Daoy (cell line): ENCODE data around the gene DNAH1. TPM values are rescaled to one million over a fixed set of nuclear protein-coding genes. Genes with fewer than 3 reads are reported as not detected.

ENCODE experiments used
- DNase-seq: peaks from one replicate; pipeline ENCODE4 v3.0.0-alpha.2; 2015; ENCODE audit warnings: low read depth
- total RNA-seq: library from RNA; depleted of rRNA; stranded (reverse); fragments of >200 nt; shearing (Covaris generic); gene quantifications from 2 replicates; pipeline ENCODE4 v1.2.3, GENCODE V29; 2014

Gene DNAH1
- total RNA-seq, 1 experiment from 2014 or later, result 0.74 TPM

DNA sequence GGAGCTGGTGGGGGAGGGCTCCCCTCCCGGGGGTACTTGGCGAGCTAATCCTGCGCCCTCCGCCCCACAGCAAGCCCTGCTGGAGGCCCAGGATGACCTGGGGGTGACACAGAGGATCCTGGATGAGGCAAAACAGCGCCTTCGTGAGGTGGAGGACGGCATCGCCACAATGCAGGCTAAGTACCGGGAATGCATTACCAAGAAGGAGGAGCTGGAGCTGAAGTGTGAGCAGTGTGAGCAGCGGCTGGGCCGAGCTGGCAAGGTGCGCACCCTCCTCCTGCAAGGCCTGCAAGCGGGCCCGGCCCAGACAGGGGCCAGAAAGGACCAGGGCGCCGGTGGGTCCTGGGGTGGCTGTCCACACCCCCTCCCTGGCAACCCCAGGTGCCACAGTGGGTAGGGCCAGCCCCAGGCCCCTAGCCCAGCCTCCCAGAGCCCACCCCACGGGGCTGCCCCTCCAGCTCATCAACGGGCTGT is 72.3 kb downstream of the DNAH1 start:
- no peak for DNase-seq

DNA sequence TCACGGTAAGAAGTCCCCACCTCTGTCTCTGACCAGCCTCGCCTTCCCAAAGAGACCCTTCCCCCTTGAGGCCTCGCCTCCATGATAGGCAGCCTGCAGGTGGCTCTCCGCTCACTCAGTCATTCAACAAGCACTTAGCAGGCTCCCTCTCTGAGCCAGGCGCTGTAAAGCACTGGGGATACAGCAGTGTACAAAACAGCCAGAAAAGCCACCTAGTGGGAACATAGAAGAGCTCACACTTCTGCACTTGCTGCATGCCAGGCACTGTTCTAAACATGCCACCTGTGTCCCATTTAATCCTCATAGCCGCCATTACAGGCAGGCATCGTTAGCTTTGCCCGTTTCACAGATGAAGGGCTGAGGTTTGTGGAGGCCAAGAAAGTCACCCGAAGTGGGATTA is 72.8 kb downstream of the DNAH1 start:
- DNase-seq, result no peak

DNA sequence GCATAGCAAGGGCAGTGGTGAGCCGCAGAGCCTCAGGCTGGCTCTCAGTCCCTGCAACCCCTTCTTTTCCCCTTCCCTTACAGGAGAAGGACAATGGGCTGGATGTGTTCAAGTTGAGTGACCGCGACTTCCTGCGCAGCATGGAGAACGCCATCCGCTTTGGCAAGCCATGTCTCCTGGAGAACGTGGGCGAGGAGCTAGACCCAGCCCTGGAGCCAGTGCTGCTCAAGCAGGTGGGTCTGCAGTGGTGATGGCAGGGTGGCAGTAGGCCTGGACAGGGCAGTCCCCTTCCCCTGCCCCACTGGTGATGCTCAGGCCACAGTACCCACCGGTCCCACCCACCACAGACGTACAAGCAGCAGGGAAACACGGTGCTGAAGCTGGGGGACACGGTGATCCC is 75.0 kb downstream of the DNAH1 start:
- DNase-seq, result no peak

DNA sequence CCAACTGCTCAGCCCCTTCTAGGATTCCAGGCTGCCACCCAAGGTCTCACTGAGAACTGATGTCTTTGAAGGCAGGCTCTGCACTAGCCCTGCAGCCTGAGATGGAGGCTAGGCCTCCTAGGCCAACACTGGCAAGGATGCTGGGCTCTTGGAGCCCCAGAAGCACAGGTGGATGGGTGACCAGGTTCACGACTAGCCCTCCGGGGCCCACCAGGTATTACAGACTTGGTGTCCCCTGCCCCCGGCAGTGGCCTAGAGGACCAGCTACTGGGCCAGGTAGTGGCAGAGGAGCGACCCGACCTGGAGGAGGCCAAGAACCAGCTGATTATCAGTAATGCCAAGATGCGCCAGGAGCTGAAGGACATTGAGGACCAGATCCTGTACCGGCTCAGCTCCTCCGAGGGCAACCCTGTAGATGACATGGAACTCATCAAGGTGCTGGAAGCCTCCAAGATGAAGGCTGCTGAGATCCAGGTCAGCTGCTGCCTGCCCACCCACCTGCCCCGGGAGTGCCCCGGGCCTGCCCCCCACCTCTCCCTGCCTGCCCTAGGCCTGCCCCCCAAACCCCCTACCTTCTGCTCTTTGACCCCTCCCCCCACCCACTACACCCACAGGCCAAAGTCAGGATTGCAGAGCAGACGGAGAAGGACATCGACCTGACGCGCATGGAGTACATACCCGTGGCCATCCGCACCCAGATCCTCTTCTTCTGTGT is 76.3 kb downstream of the DNAH1 start:
- DNase-seq, result no peak

DNA sequence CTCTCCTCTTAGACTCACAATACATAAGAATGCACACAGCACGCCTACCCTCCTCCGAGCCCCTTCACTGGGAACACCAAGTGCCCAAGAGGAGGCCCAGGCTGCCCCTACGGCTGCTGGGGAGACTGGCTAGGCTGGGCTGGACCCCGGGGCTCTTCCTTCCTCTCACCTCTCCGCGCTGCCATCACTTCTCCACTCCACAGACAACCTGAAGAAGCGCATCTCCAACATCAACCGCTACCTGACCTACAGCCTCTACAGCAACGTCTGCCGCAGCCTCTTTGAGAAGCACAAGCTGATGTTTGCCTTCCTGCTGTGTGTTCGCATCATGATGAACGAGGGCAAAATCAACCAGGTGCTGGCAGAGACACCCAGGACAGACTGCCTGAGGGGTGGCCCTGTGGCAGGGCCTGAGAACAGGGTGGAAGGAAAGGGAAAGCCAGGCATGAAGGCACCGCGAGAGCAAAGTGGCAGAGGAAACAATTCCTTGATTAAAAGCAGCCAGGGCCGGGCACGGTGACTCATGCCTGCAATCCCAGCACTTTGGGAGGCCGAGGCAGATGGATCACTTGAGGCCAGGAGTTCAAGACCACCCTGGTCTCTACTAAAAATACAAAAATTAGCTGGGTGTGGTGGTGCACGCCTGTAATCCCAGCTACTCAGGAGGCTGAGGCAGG is 77.2 kb downstream of the DNAH1 start:
- DNase-seq, result no peak

DNA sequence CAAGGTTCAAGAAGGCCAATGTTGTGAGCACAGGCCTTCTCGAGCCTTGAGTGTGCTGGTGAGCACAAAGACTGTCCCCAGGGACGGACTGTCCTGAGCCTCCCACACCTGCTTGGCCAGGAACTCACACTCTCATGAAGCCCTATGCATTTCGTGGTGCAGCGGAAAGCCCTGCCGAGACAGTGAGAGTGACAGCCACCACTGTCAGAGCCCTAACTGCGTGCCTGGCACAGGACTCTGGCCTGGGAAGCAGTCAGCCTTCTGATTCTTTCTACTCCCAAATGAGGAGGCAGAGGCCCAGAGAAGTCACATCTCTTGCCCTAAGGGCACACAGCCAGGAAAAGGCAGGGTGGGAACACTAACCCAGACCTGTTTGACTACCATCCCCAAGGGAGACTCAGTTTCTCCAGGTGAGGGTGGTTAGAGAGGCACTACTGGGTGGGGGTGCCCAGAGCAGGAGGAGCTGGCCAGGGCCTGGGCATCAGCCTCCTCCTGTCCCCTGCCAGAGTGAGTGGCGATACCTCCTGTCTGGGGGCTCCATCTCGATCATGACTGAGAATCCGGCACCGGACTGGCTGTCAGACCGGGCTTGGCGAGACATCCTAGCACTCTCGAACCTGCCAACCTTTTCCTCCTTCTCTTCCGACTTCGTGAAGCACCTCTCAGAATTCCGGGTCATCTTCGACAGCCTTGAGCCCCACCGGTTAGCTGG is 78.0 kb downstream of the DNAH1 start:
- no peak for DNase-seq

DNA sequence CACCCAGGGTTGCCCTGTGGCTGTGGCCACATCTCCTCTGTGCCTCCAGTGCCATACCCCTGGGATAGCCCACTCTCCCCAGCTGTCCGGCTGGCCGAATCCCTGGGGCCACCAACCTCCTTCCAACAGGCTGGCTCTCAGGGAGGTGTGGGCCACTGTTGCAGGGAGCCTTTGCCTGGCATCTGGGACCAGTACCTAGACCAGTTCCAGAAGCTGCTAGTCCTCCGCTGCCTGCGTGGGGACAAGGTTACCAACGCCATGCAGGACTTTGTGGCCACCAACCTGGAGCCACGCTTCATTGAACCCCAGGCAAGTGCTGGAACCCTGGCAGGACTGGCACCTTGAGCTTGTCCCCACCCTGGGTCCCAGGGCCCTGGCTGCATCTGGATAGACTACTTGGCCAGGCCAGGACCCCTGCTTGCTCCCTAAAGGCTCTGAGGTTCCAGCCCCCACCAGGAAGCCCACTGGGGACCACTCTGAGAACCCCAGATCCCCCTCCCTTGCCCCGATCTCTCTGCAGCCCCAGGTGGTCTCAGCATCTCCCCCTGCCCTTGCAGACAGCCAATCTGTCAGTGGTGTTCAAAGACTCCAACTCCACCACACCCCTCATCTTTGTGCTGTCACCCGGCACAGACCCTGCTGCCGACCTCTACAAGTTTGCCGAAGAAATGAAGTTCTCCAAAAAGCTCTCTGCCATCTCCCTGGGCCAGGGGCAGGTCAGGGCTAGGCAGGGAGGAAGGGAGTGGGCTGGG is 78.8 kb downstream of the DNAH1 start:
- DNase-seq, result no peak

DNA sequence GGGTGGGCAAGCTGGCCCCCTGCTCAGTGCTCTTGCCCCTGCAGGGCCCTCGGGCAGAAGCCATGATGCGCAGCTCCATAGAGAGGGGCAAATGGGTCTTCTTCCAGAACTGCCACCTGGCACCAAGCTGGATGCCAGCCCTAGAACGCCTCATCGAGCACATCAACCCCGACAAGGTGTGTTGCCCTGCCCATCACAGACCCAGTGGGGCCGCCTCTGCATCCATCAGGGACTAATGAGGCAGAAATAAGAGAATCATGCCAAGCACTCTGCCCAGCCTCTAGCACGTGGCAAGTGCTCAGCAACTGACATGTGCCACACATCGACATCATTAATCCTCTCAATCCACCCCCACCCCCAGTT is 79.4 kb downstream of the DNAH1 start:
- no peak for DNase-seq

DNA sequence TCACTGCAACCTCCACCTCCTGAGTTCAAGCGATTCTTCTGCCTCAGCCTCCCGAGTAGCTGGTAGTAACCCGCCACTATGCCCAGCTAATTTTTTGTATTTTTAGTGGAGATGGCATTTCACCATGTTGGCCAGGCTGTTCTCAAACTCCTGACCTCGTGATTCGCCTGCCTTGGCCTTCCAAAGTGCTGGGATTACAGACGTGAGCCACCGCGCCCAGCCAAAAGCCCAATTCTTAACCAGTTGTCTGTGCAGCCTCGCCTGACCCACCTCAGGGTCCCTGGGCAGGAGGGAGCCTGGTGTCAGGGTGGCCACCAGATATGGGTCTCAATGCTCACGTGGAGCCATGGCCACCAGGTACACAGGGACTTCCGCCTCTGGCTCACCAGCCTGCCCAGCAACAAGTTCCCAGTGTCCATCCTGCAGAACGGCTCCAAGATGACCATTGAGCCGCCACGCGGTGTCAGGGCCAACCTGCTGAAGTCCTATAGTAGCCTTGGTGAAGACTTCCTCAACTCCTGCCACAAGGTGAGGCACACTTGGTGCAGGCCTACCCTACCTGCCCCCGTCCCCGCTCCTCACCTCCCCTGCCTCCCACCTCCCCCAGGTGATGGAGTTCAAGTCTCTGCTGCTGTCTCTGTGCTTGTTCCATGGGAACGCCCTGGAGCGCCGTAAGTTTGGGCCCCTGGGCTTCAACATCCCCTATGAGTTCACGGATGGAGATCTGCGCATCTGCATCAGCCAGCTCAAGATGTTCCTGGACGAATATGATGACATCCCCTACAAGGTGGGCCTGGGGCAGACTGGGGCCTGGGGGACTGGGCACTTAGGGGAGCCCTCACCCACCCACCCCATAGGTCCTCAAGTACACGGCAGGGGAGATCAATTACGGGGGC is 80.1 kb downstream of the DNAH1 start:
- DNase-seq, result no peak

DNA sequence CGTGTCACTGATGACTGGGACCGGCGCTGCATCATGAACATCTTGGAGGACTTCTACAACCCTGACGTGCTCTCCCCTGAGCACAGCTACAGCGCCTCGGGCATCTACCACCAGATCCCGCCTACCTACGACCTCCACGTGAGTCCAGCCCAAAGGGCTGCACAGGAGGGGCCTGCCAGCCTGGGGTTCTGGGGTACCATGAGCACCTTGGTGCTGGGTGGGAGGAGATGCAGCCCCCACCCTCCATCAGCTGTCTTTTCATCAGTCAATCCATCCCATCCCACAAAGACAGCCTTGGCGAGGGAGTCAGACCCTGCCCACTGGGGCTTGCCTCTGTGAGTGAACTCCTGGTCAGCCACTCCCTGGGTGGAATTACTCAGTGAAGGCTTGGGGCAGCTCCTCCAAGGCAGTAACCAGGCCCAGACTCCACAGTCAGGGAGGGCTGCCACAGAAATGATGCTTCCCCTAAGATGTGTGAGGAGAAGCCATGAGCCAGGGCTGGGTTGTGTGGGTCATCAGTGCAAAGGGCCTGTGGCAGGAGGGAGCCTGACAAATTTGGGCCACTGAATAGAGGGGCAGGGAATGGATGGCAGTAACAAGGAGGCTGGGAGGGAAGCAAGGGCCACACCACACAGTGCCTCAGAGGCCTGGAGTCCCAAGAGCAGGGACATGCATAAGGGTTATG is 80.9 kb downstream of the DNAH1 start:
- DNase-seq, result no peak

DNA sequence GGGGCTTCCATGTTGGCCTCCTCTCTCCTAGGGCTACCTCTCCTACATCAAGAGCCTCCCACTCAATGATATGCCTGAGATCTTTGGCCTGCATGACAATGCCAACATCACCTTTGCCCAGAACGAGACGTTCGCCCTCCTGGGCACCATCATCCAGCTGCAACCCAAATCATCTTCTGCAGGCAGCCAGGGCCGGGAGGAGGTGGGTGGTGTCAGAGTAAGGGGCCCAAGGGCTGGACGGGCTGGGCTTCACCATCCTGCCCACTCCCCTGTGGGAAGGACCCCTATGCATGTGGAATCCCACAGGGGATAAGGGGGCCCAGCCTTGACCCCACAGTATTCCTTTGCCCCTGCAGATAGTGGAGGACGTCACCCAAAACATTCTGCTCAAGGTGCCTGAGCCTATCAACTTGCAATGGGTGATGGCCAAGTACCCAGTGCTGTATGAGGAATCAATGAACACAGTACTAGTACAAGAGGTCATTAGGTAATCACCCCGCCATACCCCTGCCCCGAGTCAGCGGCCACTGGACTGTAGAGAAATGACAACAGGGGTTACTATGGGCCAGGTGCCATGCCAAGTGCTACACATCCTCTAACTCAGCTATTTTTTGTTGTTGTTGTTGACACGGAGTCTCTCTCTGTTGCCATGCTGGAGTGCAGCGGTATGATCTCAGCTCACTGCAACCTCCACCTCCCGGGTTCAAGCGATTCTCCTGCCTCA is 81.7 kb downstream of the DNAH1 start:
- no peak for DNase-seq

DNA sequence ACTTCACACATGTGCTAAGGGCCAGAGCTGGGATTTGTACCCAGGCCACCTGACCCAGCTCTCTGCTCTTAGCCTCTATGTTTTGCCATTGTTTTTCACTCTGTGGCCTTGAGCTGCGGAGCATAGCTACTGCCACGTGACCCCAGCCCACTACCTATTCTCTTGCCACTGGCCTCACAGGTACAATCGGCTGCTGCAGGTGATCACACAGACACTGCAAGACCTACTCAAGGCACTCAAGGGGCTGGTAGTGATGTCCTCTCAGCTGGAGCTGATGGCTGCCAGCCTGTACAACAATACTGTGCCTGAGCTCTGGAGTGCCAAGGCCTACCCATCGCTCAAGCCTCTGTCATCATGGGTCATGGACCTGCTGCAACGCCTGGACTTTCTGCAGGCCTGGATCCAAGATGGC is 82.6 kb downstream of the DNAH1 start:
- DNase-seq, result no peak

DNA sequence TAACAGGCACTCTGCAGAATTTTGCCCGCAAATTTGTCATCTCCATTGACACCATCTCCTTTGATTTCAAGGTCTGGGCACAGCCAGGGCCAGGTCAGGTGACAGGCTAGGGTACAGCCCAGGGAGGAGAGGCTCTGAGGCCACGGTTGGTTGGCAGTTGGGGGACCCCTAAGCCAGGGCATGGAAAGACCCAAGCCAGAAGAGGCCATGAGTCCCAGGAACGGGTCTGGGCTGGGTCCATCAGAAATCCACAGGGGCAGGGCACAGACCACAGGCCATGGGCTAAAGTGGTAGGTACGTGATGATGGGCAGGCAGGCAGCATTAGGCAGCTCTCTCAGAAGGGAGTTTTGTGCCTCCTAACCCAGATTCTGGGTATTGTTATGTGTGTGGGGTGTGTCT is 83.0 kb downstream of the DNAH1 start:
- DNase-seq, result no peak

DNA sequence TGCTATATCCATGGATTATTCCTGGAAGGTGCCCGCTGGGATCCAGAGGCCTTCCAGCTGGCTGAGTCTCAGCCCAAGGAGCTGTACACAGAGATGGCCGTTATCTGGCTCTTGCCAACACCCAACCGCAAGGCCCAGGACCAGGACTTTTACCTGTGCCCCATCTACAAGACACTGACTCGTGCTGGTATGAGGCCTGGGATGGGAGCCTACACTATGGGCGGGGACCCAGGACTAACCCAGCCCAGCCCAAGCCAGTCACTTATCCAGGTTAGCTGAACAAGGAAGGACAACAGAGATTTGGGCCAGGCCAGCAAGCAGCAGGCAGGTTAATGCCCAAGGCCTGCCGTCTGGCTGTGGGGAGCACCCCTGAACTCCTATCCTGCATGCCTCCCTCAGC is 83.5 kb downstream of the DNAH1 start:
- no peak for DNase-seq

DNA sequence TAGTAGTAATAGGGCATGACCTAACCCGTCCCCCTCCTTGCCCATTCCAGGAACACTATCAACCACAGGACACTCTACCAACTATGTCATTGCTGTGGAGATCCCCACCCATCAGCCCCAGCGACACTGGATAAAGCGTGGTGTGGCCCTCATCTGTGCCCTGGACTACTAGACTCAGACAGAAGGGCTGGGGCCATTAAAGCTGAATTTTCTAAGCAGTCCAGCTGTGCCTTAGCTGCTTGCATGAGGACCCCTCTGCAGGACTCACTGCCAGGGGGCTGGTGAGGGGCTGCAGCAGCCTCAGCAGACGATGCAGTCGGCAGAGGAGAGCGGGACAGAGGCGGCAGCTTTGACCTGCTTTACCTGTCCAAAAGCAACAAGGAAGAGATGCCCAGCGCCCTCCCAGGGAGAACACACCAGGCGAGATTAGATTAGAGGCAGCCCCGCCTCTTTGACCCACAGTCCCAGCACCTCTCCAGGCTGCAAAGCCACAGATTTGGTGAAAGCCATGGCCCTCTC is 84.2 kb downstream of the DNAH1 start:
- DNase-seq, result no peak

DNA sequence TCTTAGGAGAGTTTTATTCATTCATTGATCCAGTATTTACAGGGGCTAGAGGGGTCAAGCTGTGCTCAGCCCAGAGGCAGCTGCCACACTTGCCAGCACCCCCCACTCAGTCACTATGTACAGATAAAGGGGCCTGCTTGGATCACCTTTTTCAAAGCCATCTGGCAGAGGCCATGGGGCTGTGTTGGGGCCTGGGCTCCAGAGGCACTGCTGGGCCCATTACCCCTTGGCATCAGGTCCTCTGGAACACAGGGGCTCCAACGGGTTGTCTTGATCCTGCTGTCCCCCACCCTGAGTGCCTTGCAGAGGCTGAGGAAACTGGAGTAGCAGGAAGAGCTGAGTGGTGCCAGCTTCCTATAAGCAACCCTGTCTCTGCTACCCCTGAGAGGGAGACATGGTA is 84.9 kb downstream of the DNAH1 start:
- no peak for DNase-seq

DNA sequence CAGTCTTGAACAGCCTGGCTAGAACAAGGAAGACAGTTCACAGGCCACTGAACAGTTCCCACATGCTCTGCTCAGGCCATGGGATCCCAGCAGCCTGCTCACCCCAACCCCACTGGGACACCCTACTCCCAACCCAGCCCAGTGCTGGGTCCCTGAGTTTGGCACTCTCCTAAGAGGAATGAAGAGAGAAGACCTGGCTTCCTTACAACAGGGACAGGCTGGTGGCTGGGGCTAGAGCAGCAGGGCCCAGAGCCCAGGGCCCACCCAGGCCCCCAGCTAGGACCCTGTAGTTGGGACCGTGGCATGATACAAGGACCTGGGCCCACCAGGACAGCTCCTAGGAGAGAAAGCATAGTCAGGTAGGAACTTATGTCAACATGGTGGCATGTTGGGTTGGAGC is 85.4 kb downstream of the DNAH1 start:
- no peak for DNase-seq

DNA sequence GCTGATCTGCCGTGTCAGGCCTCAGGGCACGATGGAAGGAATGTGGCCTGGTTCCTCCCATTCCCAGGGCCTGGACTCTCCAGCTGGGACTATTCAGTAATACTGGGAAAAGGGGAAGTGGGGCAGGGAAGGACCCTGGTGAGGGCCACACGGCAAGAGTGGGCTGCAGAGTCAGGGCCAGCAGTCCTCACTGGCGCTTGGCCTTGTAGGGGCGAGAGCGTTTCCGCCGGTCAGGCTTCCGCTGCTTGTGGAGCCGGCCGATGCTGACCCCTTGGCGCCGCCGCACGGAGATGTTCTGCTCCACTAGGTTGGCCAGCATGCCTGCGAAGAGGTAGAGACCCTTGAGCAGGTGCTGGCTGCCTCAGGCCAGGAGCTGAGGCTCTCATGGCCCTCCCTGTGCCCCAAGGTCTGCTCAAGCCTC is 86.0 kb downstream of the DNAH1 start:
- no peak for DNase-seq

DNA sequence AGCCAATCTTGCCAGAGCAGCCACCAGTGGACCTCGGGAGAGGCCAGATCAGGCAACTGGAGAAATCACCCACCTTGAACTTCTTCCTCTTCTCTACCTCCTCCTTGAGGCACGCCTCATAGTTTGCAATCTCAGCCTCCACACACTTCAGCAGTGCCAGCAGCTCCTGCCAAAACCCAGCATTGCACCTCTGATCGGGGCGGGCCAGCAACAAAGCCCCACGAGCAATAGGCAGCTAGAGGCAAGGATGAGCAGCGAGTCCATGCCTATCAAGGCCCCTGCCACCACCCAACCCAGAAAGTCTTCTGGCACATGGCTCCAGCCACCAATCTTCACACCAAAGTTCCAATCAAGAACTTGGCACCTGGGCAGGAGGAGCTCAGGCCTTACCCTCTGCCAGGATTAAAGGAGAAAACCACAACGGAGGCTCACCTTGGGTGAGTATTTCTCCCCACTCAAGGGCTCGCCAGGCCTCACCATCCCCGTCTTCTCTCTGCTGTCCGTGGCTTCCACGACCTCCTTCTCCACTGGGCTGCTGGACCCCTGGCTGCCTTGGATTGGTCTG is 86.7 kb downstream of the DNAH1 start:
- no peak for DNase-seq
